Adrenal gland (tissue), 5 donors: ENCODE results near the gene FASTKD1.

Experiments used
- POLR2A ChIP-seq, 2 donors: fragments of 450-650 bp; IDR thresholded peaks; one replicate each; pipeline ENCODE4 v1.6.1; 2017; ENCODE audit warnings: antibody characterized with exemption in 2 of 2, mild to moderate bottlenecking in 2 of 2, moderate library complexity in 1 of 2
- TF ChIP-seq, protein P1 (sequence below), 6 experiments: fragments of 450-650 bp in 4 of 6; fragments of 200-600 bp in 2 of 6; sonication (generic) in 1 of 6; IDR thresholded peaks; 1 replicate in 5 of 6; 2 replicates in 1 of 6; pipeline versions ENCODE4 v1.5.1 to v1.8.0; 2016 to 2021; ENCODE audit warnings: antibody characterized with exemption in 6 of 6, mild to moderate bottlenecking in 2 of 6, moderate library complexity in 1 of 6
- donor health status: DM: no; HTN: no; CAD: no.

DNA sequence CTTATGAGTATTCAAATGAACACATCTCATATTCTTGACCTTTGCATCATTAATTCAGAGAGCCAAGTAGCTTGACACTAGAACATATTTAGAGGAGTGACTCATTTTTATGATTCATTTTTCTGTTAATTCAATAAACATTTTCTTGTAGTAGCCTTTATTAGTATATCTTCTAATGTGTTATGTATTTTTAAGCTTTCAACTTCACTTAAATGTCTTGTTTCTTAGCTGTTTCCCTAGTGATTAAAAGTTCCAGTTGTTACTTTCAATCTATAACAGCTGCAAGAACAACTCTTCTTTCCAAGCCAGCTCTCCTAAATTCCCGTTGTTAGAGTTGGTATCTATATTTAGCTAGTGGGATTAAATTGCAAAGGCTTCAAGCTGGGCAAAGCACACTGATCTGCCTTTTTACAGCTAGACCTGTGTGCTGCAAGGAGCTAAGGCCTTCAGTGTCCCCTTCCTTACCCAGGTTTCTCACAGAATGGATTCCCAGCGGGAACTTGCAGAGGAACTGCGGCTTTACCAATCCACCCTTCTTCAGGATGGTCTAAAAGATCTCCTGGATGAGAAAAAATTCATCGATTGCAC is 64.3 kb downstream of the FASTKD1 start, which contains the start of gene KLHL41:
- TF ChIP-seq POLR2A (IDR thresholded peaks at IDR 0.05) = no peak
- TF ChIP-seq, protein P1, sequence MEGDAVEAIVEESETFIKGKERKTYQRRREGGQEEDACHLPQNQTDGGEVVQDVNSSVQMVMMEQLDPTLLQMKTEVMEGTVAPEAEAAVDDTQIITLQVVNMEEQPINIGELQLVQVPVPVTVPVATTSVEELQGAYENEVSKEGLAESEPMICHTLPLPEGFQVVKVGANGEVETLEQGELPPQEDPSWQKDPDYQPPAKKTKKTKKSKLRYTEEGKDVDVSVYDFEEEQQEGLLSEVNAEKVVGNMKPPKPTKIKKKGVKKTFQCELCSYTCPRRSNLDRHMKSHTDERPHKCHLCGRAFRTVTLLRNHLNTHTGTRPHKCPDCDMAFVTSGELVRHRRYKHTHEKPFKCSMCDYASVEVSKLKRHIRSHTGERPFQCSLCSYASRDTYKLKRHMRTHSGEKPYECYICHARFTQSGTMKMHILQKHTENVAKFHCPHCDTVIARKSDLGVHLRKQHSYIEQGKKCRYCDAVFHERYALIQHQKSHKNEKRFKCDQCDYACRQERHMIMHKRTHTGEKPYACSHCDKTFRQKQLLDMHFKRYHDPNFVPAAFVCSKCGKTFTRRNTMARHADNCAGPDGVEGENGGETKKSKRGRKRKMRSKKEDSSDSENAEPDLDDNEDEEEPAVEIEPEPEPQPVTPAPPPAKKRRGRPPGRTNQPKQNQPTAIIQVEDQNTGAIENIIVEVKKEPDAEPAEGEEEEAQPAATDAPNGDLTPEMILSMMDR (IDR thresholded peaks at IDR 0.05) = no peak
